Omental fat pad (tissue), 4 donors: ENCODE measurements around the gene C2orf42. TPM values are rescaled to one million over a fixed set of nuclear protein-coding genes. Genes with fewer than 3 reads are reported as not detected.
A peak's percentile ranks its signal among the peaks of the same experiment; 100 is the strongest.
"Not testable (repeated sequence)": the region's sequence is repeated elsewhere in the genome, so short reads cannot be mapped to it uniquely, and the experiment has no call there.

ENCODE experiments used
- ATAC-seq: fragments of 150-250 bp; one replicate; pipeline ENCODE4 v1.9.1; 2016; ENCODE audit warnings: mild to moderate bottlenecking, moderate library complexity; ENCODE audit not compliant: low FRiP score
- DNase-seq: peaks from one replicate; pipeline ENCODE4 v3.0.0-alpha.2; 2019; ENCODE audit warnings: low spot score
- CTCF ChIP-seq, 3 donors: fragments of 450-650 bp; IDR thresholded peaks; one replicate each; pipeline ENCODE4 v1.5.1; 2016 to 2017; ENCODE audit warnings: antibody characterized with exemption in 3 of 3, mild to moderate bottlenecking in 3 of 3, moderate library complexity in 2 of 3
- total RNA-seq, 4 donors: library from RNA; depleted of rRNA; stranded (reverse); fragments of >200 nt; gene quantifications; one replicate each; pipeline ENCODE4 v1.1.0, GENCODE V29; 2016

Gene C2orf42
- total RNA-seq: 10 to 100 TPM; 10.6 to 15.3 (median 11.2) TPM

- ATAC-seq: peak; percentile 100
- no peak for TF ChIP-seq CTCF (IDR thresholded peaks at IDR 0.05)
- peak; percentile 86 for DNase-seq
Measured at GRCh38 chr2:70190418-70191243, at the start of gene C2orf42. Gene C2orf42, minus strand, starts transcription at chr2:70191019. Its CDS starts 9,034 bp downstream, at chr2:70181985.

- no peak for TF ChIP-seq CTCF (IDR thresholded peaks at IDR 0.05)
- no peak for ATAC-seq
- no peak for DNase-seq
Measured at GRCh38 chr2:70240599-70240998, 49.8 kb upstream of the C2orf42 start.

GRCh38 chr2:70233926-70234325, 43.1 kb upstream of the C2orf42 start:
- TF ChIP-seq CTCF (IDR thresholded peaks at IDR 0.05): no peak
- no peak for DNase-seq
- no peak for ATAC-seq

- no peak for DNase-seq
- no peak for TF ChIP-seq CTCF (IDR thresholded peaks at IDR 0.05)
- no peak for ATAC-seq
Measured at GRCh38 chr2:70226781-70227180, 36.0 kb upstream of the C2orf42 start.

- not testable (repeated sequence) for DNase-seq, ATAC-seq
Measured at GRCh38 chr2:70223305-70223704, 32.5 kb upstream of the C2orf42 start.

GRCh38 chr2:70214953-70215549, 24.2 kb upstream of the C2orf42 start:
- ATAC-seq: no peak
- no peak for TF ChIP-seq CTCF (IDR thresholded peaks at IDR 0.05)
- DNase-seq: no peak

GRCh38 chr2:70214365-70214764, 23.5 kb upstream of the C2orf42 start:
- ATAC-seq: no peak
- TF ChIP-seq CTCF (IDR thresholded peaks at IDR 0.05): no peak
- DNase-seq: no peak
